Osteoblast (primary cell): ENCODE data around the gene SBK3. TPM values are rescaled to one million over a fixed set of nuclear protein-coding genes. Genes with fewer than 3 reads are reported as not detected.

Experiments
- DNase-seq: peaks from one replicate; pipeline ENCODE4 v3.0.0; 2011; ENCODE audit warnings: low spot score, mixed read lengths; ENCODE audit not compliant: insufficient read length; ENCODE audit errors: missing footprints
- H2AFZ ChIP-seq: 2 replicates; pipeline ENCODE4 v1.6.0; 2011; ENCODE audit warnings: mild to moderate bottlenecking, low read length
- H3K27ac ChIP-seq: 2 replicates; pipeline ENCODE4 v1.5.1; 2011; ENCODE audit warnings: mild to moderate bottlenecking, low read depth, low read length, moderate library complexity
- H3K27me3 ChIP-seq: 2 replicates; pipeline ENCODE4 v1.6.0; 2012; ENCODE audit warnings: mild to moderate bottlenecking, control low read depth, inconsistent platforms, low read length, moderate library complexity; ENCODE audit not compliant: insufficient read depth
- H3K36me3 ChIP-seq: 2 replicates; pipeline ENCODE4 v1.5.1; 2011; ENCODE audit warnings: mild to moderate bottlenecking, low read length, control low read depth, moderate library complexity; ENCODE audit not compliant: insufficient read depth
- H3K4me1 ChIP-seq: 2 replicates; pipeline ENCODE4 v1.5.1; 2011; ENCODE audit warnings: mild to moderate bottlenecking, low read length, control low read depth, moderate library complexity; ENCODE audit not compliant: insufficient read depth
- H3K4me2 ChIP-seq: 2 replicates; pipeline ENCODE4 v1.6.0; 2011; ENCODE audit warnings: mild to moderate bottlenecking, low read length; ENCODE audit not compliant: insufficient read depth
- H3K4me3 ChIP-seq: fragments of 200-600 bp; sonication (generic); 3 replicates; pipeline ENCODE4 v1.5.1; 2012; ENCODE audit warnings: mild to moderate bottlenecking, low read length, inconsistent platforms; ENCODE audit not compliant: insufficient read depth
- H3K79me2 ChIP-seq: 2 replicates; pipeline ENCODE4 v1.6.0; 2012; ENCODE audit warnings: mild to moderate bottlenecking, low read length, control low read depth, inconsistent platforms; ENCODE audit not compliant: insufficient read depth
- H3K9me3 ChIP-seq: 2 replicates; pipeline ENCODE4 v1.5.1; 2011; ENCODE audit warnings: low read depth, low read length, control low read depth
- H4K20me1 ChIP-seq: 2 replicates; pipeline ENCODE4 v1.6.0; 2012; ENCODE audit warnings: mild to moderate bottlenecking, low read length, control low read depth; ENCODE audit not compliant: insufficient read depth
- total RNA-seq: library from RNA; depleted of rRNA; stranded (reverse); fragments of >200 nt; gene quantifications from 2 replicates; pipeline ENCODE4 v1.2.3, GENCODE V29; 2012
- TF ChIP-seq, protein P1 (sequence below): IDR thresholded peaks from 2 replicates; pipeline ENCODE4 v1.5.1; 2011; ENCODE audit warnings: mild to moderate bottlenecking, low read depth, low read length, moderate library complexity; ENCODE audit errors: extremely low read depth

SBK3 gene
- total RNA-seq, 1 donor, result not detected

- Histone ChIP-seq H3K4me3 (no peak overlapping the region), H3K4me2 (peak overlapping the region; percentile 29), H3K36me3 (no peaks in the 10 kb centered on the region), H4K20me1 (no peaks in the 10 kb centered on the region), H2AFZ (no peak overlapping the region), H3K27me3 (no peaks in the 10 kb centered on the region), H3K4me1 (peaks cover 3% of the 10 kb centered on the region), H3K79me2 (no peaks in the 10 kb centered on the region), H3K9me3 (no peaks in the 10 kb centered on the region), H3K27ac (no peak overlapping the region)
- TF ChIP-seq, protein P1, sequence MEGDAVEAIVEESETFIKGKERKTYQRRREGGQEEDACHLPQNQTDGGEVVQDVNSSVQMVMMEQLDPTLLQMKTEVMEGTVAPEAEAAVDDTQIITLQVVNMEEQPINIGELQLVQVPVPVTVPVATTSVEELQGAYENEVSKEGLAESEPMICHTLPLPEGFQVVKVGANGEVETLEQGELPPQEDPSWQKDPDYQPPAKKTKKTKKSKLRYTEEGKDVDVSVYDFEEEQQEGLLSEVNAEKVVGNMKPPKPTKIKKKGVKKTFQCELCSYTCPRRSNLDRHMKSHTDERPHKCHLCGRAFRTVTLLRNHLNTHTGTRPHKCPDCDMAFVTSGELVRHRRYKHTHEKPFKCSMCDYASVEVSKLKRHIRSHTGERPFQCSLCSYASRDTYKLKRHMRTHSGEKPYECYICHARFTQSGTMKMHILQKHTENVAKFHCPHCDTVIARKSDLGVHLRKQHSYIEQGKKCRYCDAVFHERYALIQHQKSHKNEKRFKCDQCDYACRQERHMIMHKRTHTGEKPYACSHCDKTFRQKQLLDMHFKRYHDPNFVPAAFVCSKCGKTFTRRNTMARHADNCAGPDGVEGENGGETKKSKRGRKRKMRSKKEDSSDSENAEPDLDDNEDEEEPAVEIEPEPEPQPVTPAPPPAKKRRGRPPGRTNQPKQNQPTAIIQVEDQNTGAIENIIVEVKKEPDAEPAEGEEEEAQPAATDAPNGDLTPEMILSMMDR, result no peak
- DNase-seq, result peak; percentile 93
Measured at GRCh38 chr19:55526216-55527196, 18.8 kb downstream of the SBK3 start.

DNA sequence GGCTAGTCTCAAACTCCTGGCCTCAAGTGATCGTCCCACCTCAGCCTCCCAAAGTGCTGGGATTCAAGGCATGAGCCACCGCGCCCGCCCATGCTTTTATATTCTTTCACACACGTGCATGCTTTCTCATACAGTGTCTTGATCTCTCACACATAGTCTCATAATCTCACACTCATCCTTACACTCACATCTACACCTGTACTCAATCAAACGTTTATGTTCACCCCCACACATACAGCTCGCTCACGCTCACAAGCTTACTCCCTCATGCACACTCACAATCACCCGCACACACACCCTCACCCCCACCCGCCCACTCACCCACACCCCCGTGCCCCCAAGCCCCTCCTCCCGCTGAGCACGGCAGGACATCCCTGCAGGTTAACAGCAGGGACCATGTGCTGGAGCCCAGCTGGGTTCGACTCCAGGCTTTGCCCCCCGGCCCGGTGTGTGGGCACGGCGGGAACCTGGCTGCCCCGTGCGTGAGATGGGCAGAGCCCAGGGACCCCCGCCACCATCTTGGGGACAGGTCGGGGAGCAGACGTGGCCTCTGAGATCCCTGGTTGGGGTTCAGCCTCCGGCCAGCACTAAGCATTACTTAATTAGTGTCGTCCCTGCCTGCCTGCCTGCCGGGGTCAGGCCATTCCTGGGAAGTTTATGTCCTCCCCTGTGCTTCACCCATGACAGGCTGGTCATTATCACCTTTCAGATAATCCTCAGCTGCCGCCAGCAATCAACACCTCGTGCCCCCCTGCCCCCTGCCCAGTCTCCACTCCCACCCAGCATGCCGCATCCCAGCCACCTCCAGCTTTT is 19.8 kb downstream of the SBK3 start:
- Histone ChIP-seq H4K20me1 (no peaks in the 10 kb centered on the region), H3K27me3 (no peaks in the 10 kb centered on the region), H3K27ac (no peak overlapping the region), H3K4me3 (no peak overlapping the region), H2AFZ (no peak overlapping the region), H3K4me1 (peaks cover 3% of the 10 kb centered on the region), H3K79me2 (no peaks in the 10 kb centered on the region), H3K4me2 (no peak overlapping the region), H3K36me3 (no peaks in the 10 kb centered on the region), H3K9me3 (no peaks in the 10 kb centered on the region)
- peak; percentile 74 for DNase-seq
- TF ChIP-seq, protein P1, result no peak

- no peak overlapping the region for H3K4me2 ChIP-seq
- no peaks in the 10 kb centered on the region for H4K20me1 ChIP-seq
- H3K4me1 ChIP-seq, result peaks cover 9% of the 10 kb centered on the region
- H2AFZ ChIP-seq, result no peak overlapping the region
- H3K36me3 ChIP-seq, result no peaks in the 10 kb centered on the region
- H3K27ac ChIP-seq, result peak overlapping the region; percentile 56
- no peaks in the 10 kb centered on the region for H3K27me3 ChIP-seq
- no peak overlapping the region for H3K4me3 ChIP-seq
- H3K9me3 ChIP-seq, result no peaks in the 10 kb centered on the region
- TF ChIP-seq, protein P1, result no peak
- H3K79me2 ChIP-seq, result no peaks in the 10 kb centered on the region
- peak; percentile 27 for DNase-seq
Measured at GRCh38 chr19:55520691-55521292, 24.6 kb downstream of the SBK3 start.
